Measurements from ENCODE around the gene NSUN7. TPM values are rescaled to one million over a fixed set of nuclear protein-coding genes. Genes with fewer than 3 reads are reported as not detected.

NSUN7 gene
- total RNA-seq, 1 experiment from 2014 or later: 6.7 TPM

- Histone ChIP-seq H2AFZ (ENCODE audit: low read length) (no peak overlapping the region), H3K4me3 (ENCODE audit: low read length) (no peak overlapping the region), H3K27me3 (ENCODE audit: low read length) (no peaks in the 10 kb centered on the region), H3K4me2 (ENCODE audit: low read length) (no peak overlapping the region), H3K4me1 (ENCODE audit: insufficient read depth, low read length) (no peaks in the 10 kb centered on the region), H3K79me2 (ENCODE audit: low read length) (no peaks in the 10 kb centered on the region), H4K20me1 (ENCODE audit: low read length) (no peaks in the 10 kb centered on the region), H3K27ac (ENCODE audit: low read length) (no peak overlapping the region), H3K9me3 (ENCODE audit: low read length) (no peaks in the 10 kb centered on the region), H3F3A (ENCODE audit: low read length, unreplicated experiment) (no peaks in the 10 kb centered on the region), H3K36me3 (ENCODE audit: low read depth, low read length) (no peaks in the 10 kb centered on the region; the same call in 1 of the 2 replicates), H3K9ac (ENCODE audit: low read length) (no peak overlapping the region), H3K9me2 (replicated peaks; ENCODE audit: low read length) (no peaks in the 10 kb centered on the region)
- ChIA-PET CTCF (no interaction called here), POLR2A (ENCODE audit: unreplicated experiment) (no interaction called here)
- TF ChIP-seq EZH2 (IDR thresholded peaks at IDR 0.05; ENCODE audit: low read length, unreplicated experiment) (no peak), EZH2phosphoT487 (IDR thresholded peaks at IDR 0.05; ENCODE audit: borderline replicate concordance, low read length) (no peak), CTCF (conservative IDR thresholded peaks at IDR 0.05; ENCODE audit: low read depth, low read length) (no peak)
- DNase-seq (no peak), ATAC-seq (no peak)
- intact Hi-C loops (cut with micrococcal nuclease): no loop called here
- no TSS peak for BruUV-seq (replicated peaks)
Measured at GRCh38 chr4:40828661-40829060, 78.9 kb downstream of the NSUN7 start.

- TF ChIP-seq CTCF (conservative IDR thresholded peaks at IDR 0.05; ENCODE audit: low read depth, low read length) (no peak), EZH2phosphoT487 (IDR thresholded peaks at IDR 0.05; ENCODE audit: borderline replicate concordance, low read length) (no peak), EZH2 (IDR thresholded peaks at IDR 0.05; ENCODE audit: low read length, unreplicated experiment) (no peak)
- ATAC-seq (no peak), DNase-seq (no peak)
- no peak overlapping the region for H3K9ac ChIP-seq (ENCODE audit: low read length)
- H3K27ac ChIP-seq (ENCODE audit: low read length): no peak overlapping the region
- no peaks in the 10 kb centered on the region for H3K9me2 ChIP-seq (replicated peaks; ENCODE audit: low read length)
- no peak overlapping the region for H3K4me3 ChIP-seq (ENCODE audit: low read length)
- H3K9me3 ChIP-seq (ENCODE audit: low read length): no peaks in the 10 kb centered on the region
- no peaks in the 10 kb centered on the region for H3F3A ChIP-seq (ENCODE audit: low read length, unreplicated experiment)
- ChIA-PET CTCF (no interaction called here), POLR2A (ENCODE audit: unreplicated experiment) (no interaction called here)
- no TSS peak for BruUV-seq (replicated peaks)
- no peak overlapping the region for H2AFZ ChIP-seq (ENCODE audit: low read length)
- no peaks in the 10 kb centered on the region for H3K27me3 ChIP-seq (ENCODE audit: low read length)
- H3K4me2 ChIP-seq (ENCODE audit: low read length): no peak overlapping the region
- H3K4me1 ChIP-seq (ENCODE audit: insufficient read depth, low read length): no peaks in the 10 kb centered on the region
- H3K79me2 ChIP-seq (ENCODE audit: low read length): no peaks in the 10 kb centered on the region
- H3K36me3 ChIP-seq (ENCODE audit: low read depth, low read length): no peaks in the 10 kb centered on the region; the same call in 1 of the 2 replicates
- intact Hi-C loops (cut with micrococcal nuclease): no loop called here
- no peaks in the 10 kb centered on the region for H4K20me1 ChIP-seq (ENCODE audit: low read length)
Measured at GRCh38 chr4:40829586-40829985, 79.8 kb downstream of the NSUN7 start.

- H3F3A ChIP-seq (ENCODE audit: low read length, unreplicated experiment): no peaks in the 10 kb centered on the region
- no TSS peak for BruUV-seq (replicated peaks)
- no peak for DNase-seq
- POLR2A ChIA-PET (ENCODE audit: unreplicated experiment): no interaction called here
- H3K9ac ChIP-seq (ENCODE audit: low read length): no peak overlapping the region
- no peaks in the 10 kb centered on the region for H3K79me2 ChIP-seq (ENCODE audit: low read length)
- TF ChIP-seq CTCF (conservative IDR thresholded peaks at IDR 0.05; ENCODE audit: low read depth, low read length): no peak
- TF ChIP-seq EZH2 (IDR thresholded peaks at IDR 0.05; ENCODE audit: low read length, unreplicated experiment): no peak
- TF ChIP-seq EZH2phosphoT487 (IDR thresholded peaks at IDR 0.05; ENCODE audit: borderline replicate concordance, low read length): no peak
- no peaks in the 10 kb centered on the region for H3K4me1 ChIP-seq (ENCODE audit: insufficient read depth, low read length)
- no peak overlapping the region for H3K27ac ChIP-seq (ENCODE audit: low read length)
- CTCF ChIA-PET: no interaction called here
- no peaks in the 10 kb centered on the region for H3K9me3 ChIP-seq (ENCODE audit: low read length)
- H3K27me3 ChIP-seq (ENCODE audit: low read length): no peaks in the 10 kb centered on the region
- no peaks in the 10 kb centered on the region for H4K20me1 ChIP-seq (ENCODE audit: low read length)
- H3K9me2 ChIP-seq (replicated peaks; ENCODE audit: low read length): no peaks in the 10 kb centered on the region
- no peak overlapping the region for H2AFZ ChIP-seq (ENCODE audit: low read length)
- no peaks in the 10 kb centered on the region; the same call in 1 of the 2 replicates for H3K36me3 ChIP-seq (ENCODE audit: low read depth, low read length)
- H3K4me2 ChIP-seq (ENCODE audit: low read length): no peak overlapping the region
- ATAC-seq: no peak
- no peak overlapping the region for H3K4me3 ChIP-seq (ENCODE audit: low read length)
- intact Hi-C loops (cut with micrococcal nuclease): no loop called here
Measured at GRCh38 chr4:40831146-40831907, 81.6 kb downstream of the NSUN7 start.

All from PC-3 (cell line).